Measurements from ENCODE around the gene KATNIP.

KATNIP gene

DNA sequence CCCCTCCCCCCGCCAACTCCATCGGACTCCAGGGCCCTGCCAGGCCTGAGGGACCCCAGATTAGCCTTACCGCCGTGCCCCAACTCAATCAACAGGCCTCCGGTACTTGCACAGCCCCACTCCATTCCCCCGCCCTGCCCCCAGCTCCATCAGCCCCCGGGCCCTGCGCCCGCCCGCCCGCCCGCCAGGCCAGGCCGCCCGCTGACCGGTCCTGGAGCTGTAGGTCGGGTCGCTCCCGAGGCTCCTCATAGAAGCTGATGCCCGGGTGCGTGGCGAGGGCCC lies 539 bp upstream of the KATNIP start:
- DNase-seq (ENCODE audit: low spot score): no peak
- TF ChIP-seq, protein P1, sequence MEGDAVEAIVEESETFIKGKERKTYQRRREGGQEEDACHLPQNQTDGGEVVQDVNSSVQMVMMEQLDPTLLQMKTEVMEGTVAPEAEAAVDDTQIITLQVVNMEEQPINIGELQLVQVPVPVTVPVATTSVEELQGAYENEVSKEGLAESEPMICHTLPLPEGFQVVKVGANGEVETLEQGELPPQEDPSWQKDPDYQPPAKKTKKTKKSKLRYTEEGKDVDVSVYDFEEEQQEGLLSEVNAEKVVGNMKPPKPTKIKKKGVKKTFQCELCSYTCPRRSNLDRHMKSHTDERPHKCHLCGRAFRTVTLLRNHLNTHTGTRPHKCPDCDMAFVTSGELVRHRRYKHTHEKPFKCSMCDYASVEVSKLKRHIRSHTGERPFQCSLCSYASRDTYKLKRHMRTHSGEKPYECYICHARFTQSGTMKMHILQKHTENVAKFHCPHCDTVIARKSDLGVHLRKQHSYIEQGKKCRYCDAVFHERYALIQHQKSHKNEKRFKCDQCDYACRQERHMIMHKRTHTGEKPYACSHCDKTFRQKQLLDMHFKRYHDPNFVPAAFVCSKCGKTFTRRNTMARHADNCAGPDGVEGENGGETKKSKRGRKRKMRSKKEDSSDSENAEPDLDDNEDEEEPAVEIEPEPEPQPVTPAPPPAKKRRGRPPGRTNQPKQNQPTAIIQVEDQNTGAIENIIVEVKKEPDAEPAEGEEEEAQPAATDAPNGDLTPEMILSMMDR (IDR thresholded peaks at IDR 0.05; ENCODE audit: extremely low read depth, missing control alignments): no peak

DNA sequence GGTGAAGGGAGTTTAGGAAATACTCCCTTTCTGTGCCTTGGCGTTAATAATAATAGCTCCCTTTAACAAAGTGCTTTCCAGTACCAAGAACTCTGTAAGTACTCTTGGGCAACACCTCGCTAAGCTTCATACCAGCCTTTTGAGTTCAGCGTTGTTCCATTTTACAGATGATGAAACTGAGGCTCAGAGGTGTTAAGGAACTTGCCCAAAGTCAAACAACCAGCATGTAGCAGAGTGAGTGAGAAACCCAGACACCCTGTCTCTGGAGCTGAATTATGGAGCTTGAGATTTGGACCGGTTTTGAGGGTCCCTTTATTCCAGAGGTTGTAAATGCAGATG lies 607 bp downstream of the KATNIP start:
- DNase-seq (ENCODE audit: low spot score): no peak
- TF ChIP-seq, protein P1 (IDR thresholded peaks at IDR 0.05; ENCODE audit: extremely low read depth, missing control alignments): no peak

DNA sequence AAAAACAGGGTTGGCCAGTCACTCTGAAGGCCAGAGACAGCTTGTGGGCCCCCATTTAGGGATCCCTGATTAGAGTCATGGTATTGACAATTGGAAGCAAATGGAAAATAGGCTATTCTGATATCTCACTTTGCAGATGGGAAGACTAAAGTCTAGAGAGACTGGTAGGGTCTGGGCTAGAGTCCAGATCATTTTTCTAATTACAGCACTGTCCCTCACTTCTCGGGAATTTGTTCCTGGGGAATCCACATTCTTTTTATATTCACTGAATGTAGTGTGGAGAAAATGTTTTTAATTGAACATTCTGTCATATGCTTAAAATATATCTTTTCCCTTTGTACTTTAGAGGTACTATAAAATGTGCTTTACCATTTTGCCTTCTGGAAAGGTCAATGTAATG lies 1.1 kb downstream of the KATNIP start:
- no peak for DNase-seq (ENCODE audit: low spot score)
- TF ChIP-seq, protein P1 (IDR thresholded peaks at IDR 0.05; ENCODE audit: extremely low read depth, missing control alignments): no peak

DNA sequence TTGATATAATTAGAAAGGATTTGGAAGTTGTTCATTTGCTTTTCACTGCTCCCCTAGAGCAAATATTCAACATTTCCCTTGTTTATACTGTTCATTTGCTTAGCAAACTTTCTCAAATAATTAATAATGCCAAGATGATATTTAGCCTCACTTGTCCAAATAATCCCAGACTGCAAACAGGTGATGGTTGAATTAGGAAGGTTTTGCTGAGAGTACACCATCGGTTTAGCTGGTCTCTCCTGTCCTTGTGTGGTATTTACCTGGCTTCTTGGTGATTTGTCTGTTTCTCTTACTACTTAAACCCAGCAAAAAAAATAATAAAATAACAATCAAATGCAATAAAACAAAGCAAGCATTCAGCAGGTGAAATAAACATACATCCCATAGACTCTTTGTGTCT lies 6.5 kb downstream of the KATNIP start:
- TF ChIP-seq, protein P1 (IDR thresholded peaks at IDR 0.05; ENCODE audit: extremely low read depth, missing control alignments): no peak
- DNase-seq (ENCODE audit: low spot score): no peak

DNA sequence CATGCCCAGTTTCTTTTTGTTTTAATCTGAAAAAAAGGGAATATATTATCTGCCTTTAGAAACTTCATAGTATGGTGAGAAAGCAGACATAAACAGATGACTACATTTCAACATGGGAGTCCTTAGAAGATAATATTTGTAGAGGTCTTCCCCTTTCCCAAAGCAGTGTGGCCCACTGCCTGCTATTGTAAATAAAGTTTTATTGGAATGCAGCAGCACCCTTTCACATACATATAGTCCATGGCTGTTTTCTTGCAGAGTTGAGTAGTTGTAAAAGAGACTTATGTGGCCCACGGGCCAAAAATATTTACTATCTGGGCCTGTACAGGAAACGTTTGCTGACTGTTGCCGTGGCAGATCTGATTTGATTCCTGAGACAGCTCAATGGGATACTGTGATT lies 8.5 kb downstream of the KATNIP start:
- DNase-seq (ENCODE audit: low spot score): no peak
- TF ChIP-seq, protein P1 (IDR thresholded peaks at IDR 0.05; ENCODE audit: extremely low read depth, missing control alignments): no peak

DNA sequence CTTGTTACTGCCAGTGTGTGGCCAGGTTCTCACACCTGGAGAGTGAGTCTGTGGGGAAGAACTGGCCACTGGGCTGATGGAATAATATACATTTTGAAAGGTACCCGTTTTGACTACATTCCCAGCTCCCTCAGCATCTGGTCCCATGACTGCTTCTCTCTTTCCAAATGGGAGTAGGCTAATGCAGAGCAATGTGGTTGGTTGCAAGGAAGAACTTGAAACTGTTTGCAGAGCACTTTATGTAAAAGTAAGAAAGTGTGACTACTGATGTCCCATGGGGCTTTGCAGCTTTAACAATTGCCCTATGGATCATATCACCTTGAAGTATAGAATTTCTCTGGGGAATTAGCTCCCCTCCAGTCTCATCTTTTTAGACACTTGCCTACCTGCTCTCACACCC lies 9.0 kb downstream of the KATNIP start:
- no peak for DNase-seq (ENCODE audit: low spot score)
- TF ChIP-seq, protein P1 (IDR thresholded peaks at IDR 0.05; ENCODE audit: extremely low read depth, missing control alignments): no peak

DNA sequence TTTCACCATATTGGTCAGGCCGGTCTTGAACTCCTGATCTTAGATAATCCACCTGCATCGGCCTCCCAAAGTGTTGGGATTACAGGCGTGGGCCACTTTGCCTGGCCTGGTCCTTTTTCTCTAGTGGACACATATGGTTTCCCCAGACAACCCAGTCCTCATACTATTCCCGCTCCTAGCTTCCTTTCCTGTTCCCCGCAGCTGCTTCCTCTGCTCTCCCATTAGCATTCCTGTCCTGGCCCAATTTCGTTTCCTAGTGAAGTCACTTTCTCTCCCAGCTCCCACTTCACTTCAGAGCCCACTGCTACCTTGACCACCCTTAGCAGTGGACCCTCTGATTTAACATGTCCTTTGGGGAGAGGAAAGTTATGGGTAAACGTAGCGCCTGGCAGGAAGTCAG lies 11.3 kb downstream of the KATNIP start:
- no peak for DNase-seq (ENCODE audit: low spot score)
- TF ChIP-seq, protein P1 (IDR thresholded peaks at IDR 0.05; ENCODE audit: extremely low read depth, missing control alignments): no peak

DNA sequence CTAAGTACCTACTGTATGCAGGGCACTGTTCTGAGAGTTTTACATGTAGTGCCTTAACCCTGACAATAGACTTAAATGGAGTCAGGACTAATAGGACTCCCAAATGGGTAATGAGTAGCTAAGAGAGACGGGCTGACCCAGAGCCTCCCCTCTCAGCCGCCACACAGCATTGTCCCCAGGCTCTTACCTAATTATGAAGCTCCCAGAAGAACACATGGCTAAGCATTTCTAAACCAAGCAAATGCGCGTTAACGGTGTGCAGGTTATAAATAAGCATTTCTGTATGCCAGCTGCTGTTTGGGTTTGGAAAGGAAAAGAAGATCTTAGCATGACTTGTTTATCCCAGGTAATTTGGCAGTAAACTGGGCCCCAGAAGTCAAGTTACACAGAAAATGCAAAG lies 14.3 kb downstream of the KATNIP start:
- no peak for DNase-seq (ENCODE audit: low spot score)
- TF ChIP-seq, protein P1 (IDR thresholded peaks at IDR 0.05; ENCODE audit: extremely low read depth, missing control alignments): no peak
